Type B pancreatic cell (in vitro differentiated cells): ENCODE results near the gene HSD17B12. TPM values are rescaled to one million over a fixed set of nuclear protein-coding genes. Genes with fewer than 3 reads are reported as not detected.

Experiments
- DNase-seq: peaks from one replicate; pipeline ENCODE4 v3.0.0; 2021; ENCODE audit warnings: mixed read lengths; ENCODE audit not compliant: unreplicated experiment; ENCODE audit errors: extremely low spot score
- H3K27ac Mint-ChIP-seq: 2 replicates; pipeline ENCODE4 v1.8.0; 2021; ENCODE audit warnings: mild to moderate bottlenecking, mixed read lengths
- H3K27me3 Mint-ChIP-seq: 2 replicates; pipeline ENCODE4 v1.8.0; 2021; ENCODE audit warnings: mixed read lengths
- H3K36me3 Mint-ChIP-seq: 2 replicates; pipeline ENCODE4 v1.8.0; 2021; ENCODE audit warnings: mixed read lengths
- H3K4me1 Mint-ChIP-seq: one replicate; pipeline ENCODE4 v1.8.0; 2021; ENCODE audit warnings: mixed read lengths; ENCODE audit not compliant: unreplicated experiment
- H3K4me3 Mint-ChIP-seq: 2 replicates; pipeline ENCODE4 v1.8.0; 2021; ENCODE audit warnings: mild to moderate bottlenecking, mixed read lengths
- H3K9me3 Mint-ChIP-seq: 2 replicates; pipeline ENCODE4 v1.8.0; 2021; ENCODE audit warnings: mixed read lengths
- CTCF ChIP-seq: fragments of 200-600 bp; sonication (generic); conservative IDR thresholded peaks from 2 replicates; pipeline ENCODE4 v1.5.0; 2021; ENCODE audit warnings: antibody characterized with exemption, mild to moderate bottlenecking
- total RNA-seq: library from RNA; stranded (reverse); gene quantifications from 2 replicates; pipeline ENCODE4 v1.2.1, GENCODE V29; 2021; ENCODE audit warnings: low replicate concordance

HSD17B12 gene
- total RNA-seq, 1 donor from 2014 or later: 99.0 TPM

GRCh38 chr11:43802509-43802908 lies 122.0 kb downstream of the HSD17B12 start:
- DNase-seq: no peak
- peak; percentile 57 for TF ChIP-seq CTCF
- Mint-ChIP-seq H3K4me3 (no peak overlapping the region), H3K4me1 (no peaks in the 10 kb centered on the region), H3K36me3 (peaks cover 41% of the 10 kb centered on the region), H3K27ac (no peak overlapping the region), H3K9me3 (peaks cover 8% of the 10 kb centered on the region), H3K27me3 (no peaks in the 10 kb centered on the region)

GRCh38 chr11:43803766-43804165 lies 123.2 kb downstream of the HSD17B12 start:
- no peak for DNase-seq
- Mint-ChIP-seq H3K36me3 (peaks cover 41% of the 10 kb centered on the region), H3K27ac (no peak overlapping the region), H3K4me1 (no peaks in the 10 kb centered on the region), H3K27me3 (no peaks in the 10 kb centered on the region), H3K4me3 (no peak overlapping the region), H3K9me3 (peaks cover 8% of the 10 kb centered on the region)
- no peak for TF ChIP-seq CTCF

- Mint-ChIP-seq H3K4me3 (no peak overlapping the region), H3K27me3 (no peaks in the 10 kb centered on the region), H3K4me1 (no peaks in the 10 kb centered on the region), H3K9me3 (peaks cover 8% of the 10 kb centered on the region), H3K36me3 (peaks cover 22% of the 10 kb centered on the region), H3K27ac (no peak overlapping the region)
- no peak for TF ChIP-seq CTCF
- no peak for DNase-seq
These were observed 126.4 kb downstream of the HSD17B12 start for GRCh38 chr11:43806976-43807375.

- H3K27ac Mint-ChIP-seq: no peak overlapping the region
- H3K27me3 Mint-ChIP-seq: no peaks in the 10 kb centered on the region
These were observed 130.5 kb downstream of the HSD17B12 start for GRCh38 chr11:43810929-43811596.

GRCh38 chr11:43812471-43812870 lies 131.9 kb downstream of the HSD17B12 start:
- Mint-ChIP-seq H3K4me3 (no peak overlapping the region), H3K9me3 (no peaks in the 10 kb centered on the region), H3K36me3 (peaks cover 14% of the 10 kb centered on the region), H3K27ac (no peak overlapping the region), H3K27me3 (no peaks in the 10 kb centered on the region), H3K4me1 (no peaks in the 10 kb centered on the region)
- no peak for TF ChIP-seq CTCF
- no peak for DNase-seq

More at GRCh38 chr11:43810929-43811596, 130.5 kb downstream of the HSD17B12 start:
- Mint-ChIP-seq H3K4me3 (no peak overlapping the region), H3K36me3 (peaks cover 12% of the 10 kb centered on the region), H3K9me3 (no peaks in the 10 kb centered on the region), H3K4me1 (no peaks in the 10 kb centered on the region)
- TF ChIP-seq CTCF: peak; percentile 43
- no peak for DNase-seq
